Measurements from ENCODE around the gene ACOX2.
"Not testable (repeated sequence)": the region's sequence is repeated elsewhere in the genome, so short reads cannot be mapped to it uniquely, and the experiment has no call there.

ACOX2 gene

GRCh38 chr3:58534592-58535494 lies 2.1 kb downstream of the ACOX2 start:
- DNase-seq (ENCODE audit: low read depth in 2 of 2), result no peak

- DNase-seq (ENCODE audit: low read depth in 2 of 2), result peak; percentile 71 to 75
Observed at GRCh38 chr3:58532794-58533220, 4.2 kb downstream of the ACOX2 start.

GRCh38 chr3:58531956-58532355 lies 5.0 kb downstream of the ACOX2 start:
- DNase-seq (ENCODE audit: low read depth in 2 of 2), result no peak

GRCh38 chr3:58531555-58531954 lies 5.4 kb downstream of the ACOX2 start:
- no peak for DNase-seq (ENCODE audit: low read depth in 2 of 2)

GRCh38 chr3:58530354-58530865 lies 6.6 kb downstream of the ACOX2 start:
- DNase-seq (ENCODE audit: low read depth in 2 of 2), result no peak

GRCh38 chr3:58529516-58530353 lies 7.3 kb downstream of the ACOX2 start:
- no peak for DNase-seq (ENCODE audit: low read depth in 2 of 2)

GRCh38 chr3:58528629-58529028 lies 8.4 kb downstream of the ACOX2 start:
- DNase-seq (ENCODE audit: low read depth in 2 of 2), result no peak

GRCh38 chr3:58527440-58527839 lies 9.6 kb downstream of the ACOX2 start:
- DNase-seq (ENCODE audit: low read depth in 2 of 2), result not testable (repeated sequence)

- no peak for DNase-seq (ENCODE audit: low read depth in 2 of 2)
Observed at GRCh38 chr3:58526515-58526957, 10.5 kb downstream of the ACOX2 start.

- no peak for DNase-seq (ENCODE audit: low read depth in 2 of 2)
Observed at GRCh38 chr3:58524326-58524888, 12.6 kb downstream of the ACOX2 start.

- DNase-seq (ENCODE audit: low read depth in 2 of 2), result no peak
Observed at GRCh38 chr3:58522759-58523425, 14.1 kb downstream of the ACOX2 start.

- no peak for DNase-seq (ENCODE audit: low read depth in 2 of 2)
Observed at GRCh38 chr3:58521917-58522631, 14.9 kb downstream of the ACOX2 start.

GRCh38 chr3:58521336-58521670 lies 15.7 kb downstream of the ACOX2 start:
- no peak for DNase-seq (ENCODE audit: low read depth in 2 of 2)

- no peak for DNase-seq (ENCODE audit: low read depth in 2 of 2)
Observed at GRCh38 chr3:58520403-58521335, 16.3 kb downstream of the ACOX2 start.

- DNase-seq (ENCODE audit: low read depth in 2 of 2), result no peak
Observed at GRCh38 chr3:58519668-58520402, 17.2 kb downstream of the ACOX2 start.

GRCh38 chr3:58518291-58518789 lies 18.6 kb downstream of the ACOX2 start:
- DNase-seq (ENCODE audit: low read depth in 2 of 2), result no peak

- DNase-seq (ENCODE audit: low read depth in 2 of 2), result no peak
Observed at GRCh38 chr3:58514405-58514804, 22.6 kb downstream of the ACOX2 start.

GRCh38 chr3:58508437-58508836 lies 28.6 kb downstream of the ACOX2 start:
- no peak for DNase-seq (ENCODE audit: low read depth in 2 of 2)
